Stimulated activated CD4-positive, alpha-beta T cell treated with anti-CD3 and anti-CD28 coated beads, Interleukin-12 subunit alpha, Interleukin-12 subunit beta, amount 100 ng/mL, for 24 hours (primary cell): Measurements from ENCODE around the gene PLIN4.

ENCODE experiments used
- DNase-seq, 2 experiments: peaks; one replicate each; pipeline ENCODE4 v3.0.0-alpha.2; 2020; ENCODE audit warnings: low read depth in 2 of 2

PLIN4 gene

DNA sequence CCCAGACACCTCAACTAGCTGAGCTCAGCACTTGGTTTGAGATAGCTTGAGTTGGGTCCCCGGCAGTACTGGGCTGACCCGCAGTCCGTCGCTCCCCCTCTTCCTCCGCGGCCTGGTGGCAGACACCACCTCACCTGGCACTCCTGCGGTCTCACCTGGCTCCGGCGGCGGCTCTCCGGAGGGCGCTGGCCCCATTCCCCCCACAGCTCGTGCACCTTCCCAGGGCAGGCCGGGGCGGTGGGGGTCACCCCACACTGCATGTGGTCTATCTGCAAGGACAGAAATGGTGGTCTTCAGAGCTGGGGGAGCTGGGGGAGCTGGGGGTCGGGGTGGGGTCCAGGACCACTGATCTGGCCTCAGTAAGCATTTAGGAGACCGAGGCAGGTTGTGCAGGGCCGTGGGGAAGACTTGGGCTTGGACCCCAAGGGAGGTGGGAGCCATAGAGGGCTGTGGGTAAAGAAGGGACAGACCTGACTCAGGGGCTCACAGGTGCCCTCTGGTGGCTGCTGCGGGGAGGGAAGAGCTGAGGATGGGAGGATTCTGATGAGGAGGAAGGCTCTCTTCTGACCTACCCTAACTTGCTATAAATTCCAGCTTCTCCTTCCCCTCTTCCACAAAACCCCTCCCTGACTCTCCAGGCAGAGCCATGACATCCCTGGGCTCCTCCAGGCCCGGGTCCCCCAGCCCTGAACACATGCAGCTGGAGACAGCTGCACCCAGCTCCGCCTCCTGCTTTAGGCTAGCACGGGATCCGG, 6.7 kb upstream of the PLIN4 start:
- peak; percentile 41 to 67 for DNase-seq

DNA sequence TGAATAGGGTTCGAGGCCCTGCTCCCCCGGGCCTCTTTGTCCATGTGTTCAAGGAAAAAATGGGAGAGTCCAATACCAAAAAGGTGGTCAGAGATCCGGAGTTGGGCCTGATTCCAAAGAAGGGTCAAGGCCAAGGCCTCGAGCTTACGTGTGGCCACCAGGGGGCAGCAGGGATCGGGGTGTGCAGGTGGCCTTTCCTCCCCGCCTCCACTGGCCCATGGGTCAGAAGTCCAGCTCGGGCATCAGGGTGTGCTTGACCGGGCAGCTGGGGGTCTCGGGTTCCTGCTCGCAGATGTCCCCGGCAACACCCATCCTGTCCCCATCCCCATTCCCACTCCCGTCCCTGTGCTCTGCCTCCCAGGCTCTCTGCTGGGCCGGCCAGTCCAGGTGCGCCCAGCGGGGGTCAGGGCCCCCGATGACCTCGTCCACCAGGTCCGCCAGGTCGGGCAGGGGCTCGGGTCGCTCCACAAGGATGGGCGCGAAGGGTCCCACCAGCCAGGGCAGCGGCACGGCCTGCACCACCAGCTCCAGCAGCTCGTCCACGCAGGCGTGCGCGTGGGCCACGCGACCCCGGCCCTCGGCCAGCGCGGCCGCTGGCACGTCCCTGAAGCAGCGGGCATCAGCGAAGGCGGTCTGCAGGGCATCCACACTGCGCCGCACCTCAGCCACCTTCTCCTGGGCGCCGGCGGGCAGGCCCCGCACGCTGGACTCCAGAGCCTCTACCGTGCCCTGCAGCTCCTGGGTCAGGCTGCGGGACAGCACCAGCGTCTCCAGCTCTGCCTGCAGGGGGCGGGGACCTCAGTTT, 5.2 kb upstream of the PLIN4 start:
- no peak for DNase-seq

DNA sequence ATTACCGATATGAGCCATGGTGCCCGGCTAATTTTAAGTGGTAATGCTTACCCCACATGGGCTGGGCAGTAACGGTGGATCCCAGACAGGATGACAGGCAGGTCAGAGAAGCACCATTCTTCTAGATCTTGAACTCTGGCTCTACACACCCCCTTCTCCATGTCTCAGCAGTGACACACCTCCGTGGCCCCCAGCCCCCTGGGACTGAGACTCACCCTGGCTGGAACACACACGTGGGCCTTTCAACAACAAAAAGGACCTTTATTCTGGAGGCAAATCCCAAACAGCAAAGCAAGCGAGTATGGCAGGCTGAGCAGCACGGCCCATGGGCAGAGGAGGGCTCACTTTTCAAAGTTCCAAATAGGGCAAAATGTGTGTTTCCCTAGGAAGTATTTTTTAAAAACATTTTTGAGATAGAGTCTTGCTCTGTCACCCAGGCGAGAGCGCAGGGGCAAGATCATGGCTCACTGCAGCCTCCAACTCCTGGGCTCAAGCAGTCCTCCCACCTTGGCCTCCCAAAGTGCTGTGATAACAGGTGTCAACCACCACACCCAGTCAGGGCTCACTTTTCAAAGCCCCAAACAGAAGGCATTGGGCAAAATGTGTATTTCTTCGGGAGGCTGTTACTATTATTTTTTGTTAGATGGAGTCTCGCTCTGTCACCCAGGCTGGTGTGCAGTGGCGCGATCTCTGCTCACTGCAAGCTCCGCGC, 4.2 kb upstream of the PLIN4 start:
- no peak for DNase-seq

DNA sequence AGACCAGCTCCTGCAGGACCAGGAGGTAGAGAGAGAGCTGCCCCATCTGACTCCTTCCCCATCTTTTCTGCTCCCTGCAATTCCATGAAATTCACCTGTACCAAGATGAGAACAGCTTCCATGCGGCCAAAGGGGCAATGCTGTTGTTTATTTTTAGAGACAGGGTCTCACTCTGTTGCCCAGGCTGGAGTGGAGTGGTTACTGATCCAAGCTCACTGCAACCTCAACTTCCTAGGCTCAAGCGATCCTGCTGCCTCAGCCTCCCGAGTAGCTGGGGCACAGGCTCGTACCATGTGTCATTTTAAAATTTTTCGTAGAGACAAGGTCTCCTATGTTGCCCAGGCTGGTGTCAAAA, 3.6 kb upstream of the PLIN4 start:
- DNase-seq: no peak

DNA sequence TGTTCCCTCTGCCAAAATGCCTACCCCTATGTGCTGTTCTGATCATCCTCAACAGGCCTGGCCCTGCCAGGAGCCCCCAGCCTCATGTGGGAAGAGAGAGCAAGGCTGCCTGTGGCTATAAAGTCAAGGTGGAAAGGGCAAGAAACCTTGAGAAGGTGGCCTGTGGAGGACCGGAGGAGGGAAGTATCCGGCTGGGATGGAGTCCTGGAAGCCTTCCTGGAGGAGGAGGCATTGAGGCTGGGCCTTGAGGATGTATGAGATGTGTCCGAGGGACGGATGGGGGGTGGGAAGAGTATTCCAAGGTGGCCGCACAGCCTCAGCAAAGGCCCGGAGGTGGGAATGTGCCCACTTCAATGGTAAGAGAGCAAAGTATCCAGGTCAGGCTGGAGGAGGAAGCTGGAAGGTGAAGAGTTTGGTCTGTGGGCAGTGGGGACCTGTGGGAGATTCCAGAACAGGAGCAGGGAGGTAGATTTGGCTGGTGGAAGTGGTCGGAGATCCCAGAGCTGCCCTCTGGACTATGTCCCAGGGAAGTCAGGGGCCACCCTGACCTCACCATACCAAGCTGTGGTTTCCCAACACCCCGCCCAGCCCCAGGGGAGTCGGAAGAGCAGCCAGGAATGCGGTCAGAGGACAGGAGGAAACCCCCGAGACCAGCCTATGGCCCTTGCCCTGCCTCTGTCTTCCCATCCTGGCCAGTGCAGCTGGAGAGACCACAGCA, 3.0 kb upstream of the PLIN4 start:
- DNase-seq: no peak

DNA sequence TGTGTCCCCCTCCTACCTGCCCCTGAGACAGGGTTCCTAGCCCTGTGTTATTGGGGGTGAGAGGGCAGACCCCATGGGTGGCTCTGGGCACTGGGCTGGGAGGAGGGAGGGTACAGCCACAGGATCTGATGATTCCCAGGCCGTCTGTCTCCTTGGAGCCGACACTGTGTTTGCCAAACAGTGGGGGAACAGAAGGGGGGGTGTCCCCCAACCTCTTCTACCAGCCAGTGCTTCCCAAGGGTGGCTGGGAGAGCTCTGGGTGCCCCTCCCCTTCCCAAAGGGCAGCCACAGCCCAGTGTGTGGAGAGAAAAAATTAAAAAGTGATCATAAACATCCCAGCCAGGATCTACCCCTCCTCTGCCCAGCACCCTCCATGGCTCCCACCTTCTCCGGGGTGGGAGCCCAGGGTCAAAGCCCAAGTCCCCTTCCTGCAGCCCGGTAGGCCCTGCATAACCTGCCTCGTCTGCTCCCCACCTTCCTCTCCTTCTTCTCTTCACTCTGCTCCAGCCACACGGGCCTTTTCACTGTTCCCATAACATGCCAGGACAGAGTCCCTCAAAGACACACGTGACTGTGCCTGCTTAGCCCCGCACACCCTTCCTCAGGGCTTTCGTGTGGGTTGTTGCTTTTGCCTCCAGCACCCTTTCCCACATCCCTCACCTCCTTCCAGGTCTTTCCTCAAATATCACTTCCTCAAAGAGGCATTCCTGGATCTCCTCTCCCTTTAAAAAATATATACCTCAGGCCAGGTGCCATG, 1.4 kb upstream of the PLIN4 start:
- DNase-seq: no peak

DNA sequence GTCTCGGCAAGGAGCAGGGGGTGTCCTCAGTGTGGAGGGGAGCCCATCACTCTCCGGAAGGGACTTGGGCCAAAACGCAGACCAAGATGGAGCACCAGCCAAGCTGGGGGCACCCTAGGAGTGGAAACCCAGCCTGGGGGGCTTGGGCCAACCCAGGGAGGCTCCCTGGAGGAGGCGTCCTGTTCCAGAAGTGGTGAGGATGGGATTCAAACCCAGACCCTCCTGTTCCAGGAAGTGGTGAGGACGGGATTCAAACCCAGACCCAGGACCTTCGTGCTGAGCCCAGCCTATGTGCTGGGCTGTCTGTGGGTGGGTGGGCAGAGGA, 848 bp upstream of the PLIN4 start:
- no peak for DNase-seq

DNA sequence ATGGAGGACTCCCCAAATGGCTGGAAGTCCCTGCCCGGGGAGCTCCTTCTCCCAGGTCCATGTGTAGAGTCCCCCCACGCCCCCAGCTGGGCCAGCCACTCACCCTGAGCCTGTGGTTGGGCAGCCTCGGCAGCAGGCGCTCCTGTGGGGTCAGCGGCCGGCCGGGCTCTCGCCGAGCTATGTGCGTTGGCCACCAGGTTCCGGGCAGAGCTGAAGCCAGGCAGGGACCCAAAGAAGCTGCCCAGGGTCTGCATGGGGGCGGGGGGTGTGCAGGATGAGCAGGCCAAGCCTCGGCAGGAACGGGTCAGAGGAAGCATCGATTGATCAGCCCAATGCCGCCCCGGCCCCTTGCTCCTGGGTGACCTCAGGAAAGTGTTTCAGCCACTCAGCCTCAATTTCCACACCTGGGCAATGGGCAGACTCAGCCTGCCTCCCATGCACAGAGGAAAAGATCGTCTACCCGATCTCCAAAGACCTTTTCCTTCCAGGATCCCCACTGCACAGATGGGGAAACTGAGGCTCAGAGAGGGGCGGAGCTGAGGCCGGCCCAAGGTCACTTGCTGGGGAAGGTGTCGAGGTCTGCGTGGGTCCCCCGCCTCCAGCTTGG, 732 bp downstream of the PLIN4 start:
- DNase-seq: no peak

DNA sequence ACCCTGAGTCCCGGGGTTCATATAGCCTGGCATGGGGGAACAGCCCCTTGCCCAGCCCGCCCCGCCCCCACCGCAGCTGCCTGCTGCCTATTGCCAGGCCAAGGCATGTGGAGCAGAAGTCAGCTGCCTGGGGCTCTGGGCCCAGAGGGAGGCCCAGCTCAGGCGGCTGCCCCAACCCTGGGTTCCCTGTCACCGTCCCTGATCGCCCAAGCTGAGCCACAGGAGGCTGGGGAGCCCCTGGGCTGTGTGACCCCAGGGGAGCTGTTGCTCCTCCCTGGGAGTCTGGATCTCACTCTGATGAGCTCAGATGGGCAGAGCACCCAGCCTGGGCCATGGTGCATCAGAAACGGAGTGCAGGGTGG, 1.4 kb downstream of the PLIN4 start:
- DNase-seq: no peak

DNA sequence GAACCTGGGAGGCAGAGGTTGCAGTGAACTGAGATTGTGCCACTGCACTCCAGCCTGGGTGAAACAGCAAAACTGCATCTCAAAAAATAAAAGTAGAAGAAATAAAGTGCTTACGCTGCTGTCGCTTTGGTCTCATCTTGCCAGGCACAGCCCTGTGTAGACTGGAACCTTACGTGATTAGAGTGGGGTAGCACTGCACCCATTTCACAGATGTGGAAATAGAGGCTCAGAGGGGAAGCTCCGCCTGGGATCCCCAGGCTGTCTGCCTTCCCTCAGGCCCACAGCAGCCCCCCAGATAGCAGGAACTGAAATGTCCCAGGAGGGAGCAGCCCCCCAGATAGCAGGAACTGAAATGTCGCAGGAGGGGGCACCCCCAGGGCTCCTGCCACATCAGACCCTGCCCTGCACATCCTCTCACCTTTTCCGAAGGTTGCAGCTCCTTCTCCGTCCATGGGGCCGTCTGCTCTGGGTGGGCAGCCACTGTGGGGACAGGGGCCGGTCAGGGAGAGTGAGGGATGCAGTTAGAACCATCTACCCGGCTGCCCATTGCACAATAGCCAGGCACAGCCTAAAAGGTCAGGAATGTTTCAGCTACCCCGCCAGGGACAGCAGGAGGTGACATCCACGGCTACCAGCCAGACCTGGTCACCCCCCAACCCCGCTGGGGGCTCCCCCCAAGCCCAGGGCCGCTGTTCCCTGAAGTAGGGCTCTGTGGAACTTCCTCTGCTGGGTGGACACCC, 1.9 kb downstream of the PLIN4 start:
- no peak for DNase-seq

DNA sequence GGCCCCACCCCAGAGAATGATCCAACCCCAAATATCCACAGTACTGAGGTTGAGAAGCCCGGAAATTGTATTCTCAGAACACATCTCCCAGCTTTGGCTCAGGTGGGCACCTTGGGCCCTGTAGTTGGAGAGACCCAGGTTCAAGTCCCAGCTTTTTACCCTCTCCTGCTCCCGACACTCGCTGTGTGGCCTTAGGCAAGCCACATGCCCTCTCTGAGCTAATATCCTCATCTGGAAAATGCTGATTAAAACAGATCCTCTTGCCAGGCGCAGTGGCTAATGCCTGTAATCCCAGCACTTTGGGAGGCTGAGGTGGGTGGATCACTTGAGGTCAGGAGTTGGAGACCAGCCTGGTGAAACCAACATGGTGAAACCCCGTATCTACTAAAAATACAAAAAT, 2.6 kb downstream of the PLIN4 start:
- no peak for DNase-seq

DNA sequence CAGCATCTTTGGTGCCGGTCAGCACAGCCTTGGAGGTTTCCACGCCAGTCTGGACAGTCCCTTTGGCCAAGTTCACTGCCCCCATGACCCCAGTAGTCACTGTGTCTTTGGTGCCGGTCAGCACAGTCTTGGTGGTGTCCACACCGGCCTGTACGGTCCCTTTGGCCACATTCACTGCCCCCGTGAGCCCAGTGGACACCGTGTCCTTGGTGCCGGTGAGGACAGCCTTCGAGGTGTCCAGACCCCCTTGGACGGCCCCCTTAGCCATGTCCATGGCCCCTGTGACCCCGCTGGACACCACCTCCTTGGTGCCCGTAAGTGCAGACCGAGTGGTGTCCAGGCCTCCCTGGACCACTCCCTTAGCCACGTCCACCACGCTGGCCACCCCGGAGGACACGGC, 5.0 kb downstream of the PLIN4 start:
- no peak for DNase-seq

DNA sequence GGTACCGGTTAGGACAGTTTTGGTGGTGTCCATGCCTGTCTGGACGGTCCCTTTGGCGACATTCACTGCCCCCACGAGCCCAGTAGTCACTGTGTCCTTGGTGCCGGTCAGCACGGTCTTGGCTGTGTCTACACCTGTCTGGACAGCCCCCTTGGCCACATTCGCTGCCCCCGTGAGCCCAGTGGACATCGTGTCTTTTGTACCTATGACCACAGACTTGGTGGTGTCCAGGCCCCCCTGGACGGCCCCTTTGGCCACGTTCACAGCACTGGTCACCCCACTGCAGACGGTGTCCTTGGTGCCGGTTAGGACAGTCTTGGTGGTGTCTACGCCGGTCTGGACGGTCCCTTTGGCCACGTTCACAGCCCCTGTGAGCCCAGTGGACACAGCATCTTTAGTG, 6.2 kb downstream of the PLIN4 start:
- DNase-seq: no peak

DNA sequence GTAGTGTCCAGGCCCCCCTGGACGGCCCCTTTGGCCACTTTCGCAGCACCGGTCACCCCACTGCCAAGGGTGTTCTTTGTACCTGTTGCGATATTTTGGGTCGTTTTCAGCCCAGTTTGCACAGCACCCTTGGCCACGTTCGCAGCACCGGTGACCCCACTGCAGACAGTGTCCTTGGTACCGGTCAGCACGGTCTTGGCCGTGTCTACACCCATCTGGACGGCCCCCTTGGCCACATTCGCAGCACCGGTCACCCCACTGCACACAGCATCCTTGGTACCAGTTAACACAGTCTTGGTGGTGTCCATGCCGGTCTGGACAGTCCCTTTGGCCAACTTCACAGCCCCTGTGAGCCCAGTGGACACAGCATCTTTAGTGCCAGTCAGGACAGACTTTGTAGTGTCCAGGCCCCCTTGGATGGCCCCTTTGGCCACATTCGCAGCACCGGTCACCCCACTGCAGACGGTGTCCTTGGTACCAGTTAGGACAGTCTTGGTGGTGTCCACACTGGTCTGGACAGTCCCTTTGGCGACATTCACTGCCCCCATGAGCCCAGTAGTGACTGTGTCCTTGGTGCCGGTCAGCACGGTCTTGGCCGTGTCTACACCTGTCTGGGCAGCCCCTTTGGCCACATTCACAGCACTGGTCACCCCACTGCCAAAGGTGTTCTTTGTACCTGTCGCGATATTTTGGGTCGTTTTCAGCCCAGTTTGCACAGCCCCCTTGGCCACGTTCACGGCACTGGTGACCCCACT, 6.8 kb downstream of the PLIN4 start:
- DNase-seq: no peak

DNA sequence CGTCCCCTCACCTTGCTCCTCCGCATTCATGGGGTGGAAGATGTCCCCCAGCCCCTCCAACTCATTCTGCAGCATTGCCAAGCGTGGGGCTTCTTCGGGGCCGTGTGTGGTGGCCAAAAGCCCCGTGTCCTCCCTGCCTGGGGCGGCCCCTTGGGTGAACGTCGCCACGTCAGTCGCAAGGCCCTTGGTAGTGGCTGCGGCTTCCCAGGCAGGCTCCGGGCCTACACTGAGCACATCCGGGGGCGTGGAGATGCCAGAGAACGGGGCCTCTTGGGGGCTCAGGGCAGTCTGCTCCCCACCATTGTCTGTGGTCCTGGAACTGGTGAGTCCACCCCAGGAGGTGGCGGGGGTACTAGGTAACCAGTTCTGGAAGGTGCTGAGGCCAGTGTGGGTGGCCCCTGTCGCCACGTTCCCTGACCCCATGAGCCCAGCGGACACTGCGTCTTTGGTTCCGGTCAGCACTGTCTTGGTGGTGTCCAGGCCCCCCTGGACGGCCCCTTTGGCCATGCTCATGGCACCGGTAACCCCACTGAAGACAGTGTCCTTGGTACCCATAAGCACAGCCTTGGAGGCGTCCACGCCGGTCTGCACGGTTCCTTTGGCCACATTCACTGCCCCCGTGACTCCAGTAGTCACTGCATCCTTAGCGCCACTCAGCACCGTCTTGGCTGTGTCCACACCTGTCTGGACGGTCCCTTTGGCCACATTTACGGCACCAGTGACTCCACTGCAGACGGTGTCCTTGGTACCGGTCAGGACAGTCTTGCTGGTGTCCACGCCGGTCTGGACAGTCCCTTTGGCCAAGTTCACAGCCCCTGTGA, 7.6 kb downstream of the PLIN4 start:
- DNase-seq: no peak

DNA sequence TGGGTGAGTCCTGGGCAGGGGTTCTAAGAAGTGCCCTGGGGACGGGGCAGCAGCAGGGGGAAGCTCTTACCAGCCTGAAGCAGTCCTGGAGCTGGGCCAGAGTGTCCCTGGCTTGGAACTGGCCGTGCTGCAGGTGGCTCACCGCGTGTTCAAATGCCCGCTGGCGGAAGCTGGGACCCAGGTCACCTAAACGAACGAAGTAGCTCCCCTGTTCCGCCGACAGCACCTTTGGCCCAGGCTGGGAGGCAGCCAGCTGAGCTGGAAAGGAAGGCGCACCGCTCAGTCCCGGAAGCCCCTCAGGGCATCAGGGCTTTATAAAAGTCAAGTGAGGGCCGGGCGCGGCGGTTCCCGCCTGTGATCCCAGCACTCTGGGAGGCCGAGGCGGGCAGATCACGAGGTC, 9.6 kb downstream of the PLIN4 start:
- no peak for DNase-seq

DNA sequence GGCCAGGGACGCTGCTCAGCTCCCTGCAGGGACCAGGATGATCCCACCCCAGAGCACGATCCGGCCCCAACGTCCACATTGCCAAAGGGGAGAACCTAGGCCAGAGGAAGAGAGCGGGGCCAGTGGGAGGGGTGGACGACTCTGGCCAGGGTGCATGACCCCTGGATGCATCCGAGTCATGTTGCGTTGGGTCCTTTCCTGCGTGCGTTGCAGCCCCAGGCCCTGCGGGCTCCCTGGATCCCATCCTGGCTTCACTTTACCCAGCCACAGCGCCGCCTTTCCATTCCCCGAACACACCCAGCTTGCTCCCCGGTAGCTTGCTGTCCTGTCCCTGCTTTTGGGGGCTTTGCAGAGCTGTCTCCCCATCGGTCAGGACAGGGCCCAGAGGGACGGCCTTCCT, 10.5 kb downstream of the PLIN4 start:
- DNase-seq: no peak

DNA sequence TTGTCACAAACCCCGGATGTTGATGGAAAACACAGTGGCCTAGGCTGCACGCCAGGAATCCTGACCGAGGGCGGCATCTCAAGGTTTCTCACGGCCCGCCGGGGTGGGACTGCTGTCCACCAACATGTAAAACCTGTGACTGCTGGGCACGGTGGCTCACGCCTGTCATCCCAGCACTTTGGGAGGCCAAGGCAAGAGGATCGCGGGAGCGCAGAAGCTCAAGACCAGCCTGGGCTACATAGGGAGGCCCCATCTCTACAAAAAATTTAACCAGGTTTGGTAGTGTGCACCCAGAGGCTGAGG, 11.2 kb downstream of the PLIN4 start:
- DNase-seq: no peak

DNA sequence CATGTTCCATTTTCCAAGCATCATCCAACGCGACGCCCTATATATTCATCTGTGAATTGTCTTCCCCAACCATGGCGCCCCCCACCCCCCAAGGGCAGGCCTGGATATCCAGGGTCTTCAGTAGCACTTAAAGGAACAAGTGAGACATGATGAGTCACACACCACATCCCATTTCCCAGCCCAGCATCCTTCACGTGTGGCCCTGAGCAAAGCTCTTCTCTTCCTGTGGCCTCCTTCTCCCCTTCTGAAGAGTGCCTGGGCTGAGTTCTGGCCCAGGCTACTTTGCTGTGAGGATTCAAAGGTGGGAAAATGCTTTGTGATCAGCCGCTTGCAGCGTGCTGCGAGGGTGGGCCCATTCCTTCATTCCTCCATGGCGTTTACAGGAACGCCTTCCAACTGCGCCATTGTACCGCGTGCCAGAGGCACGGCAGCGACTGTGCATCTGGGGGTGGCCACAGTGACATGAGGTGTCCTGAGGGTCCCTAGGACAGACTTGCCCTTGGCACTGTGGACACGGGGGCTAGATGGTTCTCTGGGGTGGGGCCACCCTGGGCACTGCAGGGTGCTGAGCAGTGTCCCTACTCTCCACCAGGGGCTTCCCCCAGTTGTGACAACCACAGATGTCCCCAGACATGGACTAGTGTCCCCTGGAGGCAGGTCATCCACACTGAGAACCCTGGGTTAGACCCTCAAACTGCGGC, 11.7 kb downstream of the PLIN4 start:
- no peak for DNase-seq
